ENCODE measurements around the gene RIOK1.

DNA sequence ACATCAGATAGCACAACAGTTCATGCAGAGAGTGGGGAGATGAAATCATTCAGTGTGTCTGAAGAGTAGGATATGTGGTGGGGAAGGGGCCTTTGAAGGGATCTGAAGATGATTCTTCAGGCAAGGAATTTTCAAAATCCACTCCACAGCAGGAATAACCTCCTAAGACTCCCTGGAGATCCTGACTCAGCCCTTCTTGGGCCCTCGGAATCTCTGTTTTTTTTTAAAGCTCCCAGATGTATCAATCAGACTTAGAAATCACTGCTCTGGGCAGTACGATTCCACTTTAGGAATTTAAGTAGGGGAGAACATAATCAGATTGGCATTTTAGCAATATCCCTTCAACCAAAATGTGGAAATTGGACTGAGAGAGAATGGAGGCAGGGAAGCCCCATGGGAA, 55.5 kb downstream of the RIOK1 start:
- TF ChIP-seq GLIS3 (CRISPR knock-in tag; IDR thresholded peaks at IDR 0.05) (no peak), TOX (CRISPR knock-in tag; IDR thresholded peaks at IDR 0.05; ENCODE audit: borderline replicate concordance) (no peak)
